PC-9 (cell line): ENCODE measurements around the gene LONP2. TPM values are rescaled to one million over a fixed set of nuclear protein-coding genes. Genes with fewer than 3 reads are reported as not detected.
"Not testable (repeated sequence)": the region's sequence is repeated elsewhere in the genome, so short reads cannot be mapped to it uniquely, and the experiment has no call there.

Experiments used
- BruUV-seq: library from RNA; stranded (reverse); fragments of 400-500 nt; replicated peaks from 2 replicates; lab custom pipeline; 2021; lab: Mats Ljungman, UMichigan
- CTCF ChIA-PET: fragments of 300-600 bp; sonication (Branson Sonifier 250); formaldehyde crosslinking; loops from one replicate; lab custom pipeline; 2022; ENCODE audit warnings: antibody characterized with exemption; lab: Charles Lee
- POLR2A ChIA-PET: fragments of 300-600 bp; sonication (Branson Sonifier 250); formaldehyde crosslinking; loops from one replicate; lab custom pipeline; 2022; ENCODE audit warnings: antibody characterized with exemption; ENCODE audit not compliant: unreplicated experiment; lab: Charles Lee
- DNase-seq, 2 experiments: peaks; one replicate each; pipeline versions ENCODE4 v3.0.0 to v3.0.0-alpha.2; 2015 to 2022; ENCODE audit warnings: mixed read lengths in 1 of 2
- H2AFZ ChIP-seq: fragments of 200-600 bp; sonication (generic); 2 replicates; pipeline ENCODE4 v1.8.1; 2017; ENCODE audit warnings: antibody characterized with exemption
- H3F3A ChIP-seq: fragments of 200-600 bp; sonication (generic); 2 replicates; pipeline ENCODE4 v1.8.1; 2017; ENCODE audit warnings: antibody characterized with exemption, mild to moderate bottlenecking, low read depth; ENCODE audit not compliant: insufficient read depth
- H3K27ac ChIP-seq: fragments of 200-600 bp; sonication (generic); 2 replicates; pipeline ENCODE4 v1.6.1; 2016; ENCODE audit warnings: mixed run types
- H3K27me3 ChIP-seq: fragments of 200-600 bp; sonication (generic); 2 replicates; pipeline ENCODE4 v1.6.1; 2016; ENCODE audit warnings: low read depth, mixed run types; ENCODE audit not compliant: insufficient read depth
- H3K36me3 ChIP-seq: fragments of 200-600 bp; sonication (generic); 2 replicates; pipeline ENCODE4 v1.6.1; 2016; ENCODE audit warnings: low read depth, mixed run types
- H3K4me1 ChIP-seq: fragments of 200-600 bp; sonication (generic); replicated peaks from 2 replicates; pipeline ENCODE4 v1.6.1; 2016; ENCODE audit warnings: mixed run types; ENCODE audit not compliant: insufficient read depth
- H3K4me2 ChIP-seq: fragments of 200-600 bp; sonication (generic); 2 replicates; pipeline ENCODE4 v1.6.1; 2017; ENCODE audit warnings: mixed run types
- H3K4me3 ChIP-seq: fragments of 200-600 bp; sonication (generic); 2 replicates; pipeline ENCODE4 v1.6.1; 2016; ENCODE audit warnings: mixed run types
- H3K79me2 ChIP-seq: fragments of 200-600 bp; sonication (generic); 2 replicates; pipeline ENCODE4 v1.6.1; 2017; ENCODE audit warnings: low read depth, mixed run types
- H3K9me2 ChIP-seq: fragments of 200-600 bp; sonication (generic); 2 replicates; pipeline ENCODE4 v1.8.1; 2017; ENCODE audit warnings: mild to moderate bottlenecking; ENCODE audit not compliant: insufficient read depth
- H3K9me3 ChIP-seq: fragments of 200-600 bp; sonication (generic); 2 replicates; pipeline ENCODE4 v1.8.1; 2016; ENCODE audit warnings: low read depth; ENCODE audit not compliant: insufficient read depth
- H4K20me1 ChIP-seq: fragments of 200-600 bp; sonication (generic); 2 replicates; pipeline ENCODE4 v1.8.1; 2017; ENCODE audit not compliant: insufficient read depth
- CTCF ChIP-seq: fragments of 200-600 bp; sonication (generic); conservative IDR thresholded peaks from 2 replicates; pipeline ENCODE4 v1.6.1; 2017; ENCODE audit warnings: mixed run types, antibody characterized with exemption, mild to moderate bottlenecking, moderate library complexity
- EZH2 ChIP-seq: fragments of 200-600 bp; sonication (generic); IDR thresholded peaks from 2 replicates; pipeline ENCODE4 v1.8.0; 2017; ENCODE audit warnings: antibody characterized with exemption, low read depth
- intact Hi-C: fragments of 100-400 bp; cut with micrococcal nuclease; formaldehyde crosslinking; loops from one replicate; pipeline ENCODE4 v1.10.0; 2022; ENCODE audit not compliant: unreplicated experiment
- total RNA-seq: library from RNA; stranded (reverse); gene quantifications from 2 replicates; pipeline ENCODE4 v1.2.3, GENCODE V29; 2021

LONP2 gene
- total RNA-seq, 1 experiment from 2014 or later: 47.0 TPM

DNA sequence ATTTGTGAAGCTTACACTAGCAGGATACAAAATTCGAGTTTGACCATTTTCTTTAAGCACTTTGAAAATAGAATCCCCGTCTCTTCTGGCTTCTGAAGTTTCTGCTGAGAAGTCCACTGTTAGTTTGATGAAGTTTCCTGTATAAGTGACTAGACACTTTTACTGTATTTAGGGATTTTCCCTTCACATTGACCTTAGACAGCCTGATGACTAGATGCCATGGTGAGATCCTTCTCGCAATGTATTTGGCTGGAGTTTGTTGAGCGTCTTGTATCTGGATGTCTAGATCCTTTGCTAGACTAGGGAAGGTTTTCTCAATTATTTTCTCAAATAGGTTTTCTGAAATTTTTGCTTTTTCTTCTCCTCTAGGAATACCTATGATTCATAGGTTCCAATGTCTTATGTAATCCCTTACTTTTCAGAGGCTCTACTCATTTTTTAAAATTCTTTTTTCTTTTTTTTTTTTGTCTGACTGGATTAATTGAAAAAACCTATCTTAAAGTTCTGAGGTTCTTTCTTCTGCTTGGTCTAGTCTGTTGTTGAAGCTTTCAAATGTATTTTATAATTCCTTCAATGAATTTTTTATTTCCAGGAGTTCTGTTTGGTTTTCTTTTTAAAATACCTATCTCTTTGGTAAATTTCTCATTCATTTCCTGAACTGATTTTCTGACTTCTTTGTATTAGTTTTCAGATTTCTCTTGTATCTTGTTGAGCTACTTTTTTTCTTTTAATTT lies 67.0 kb downstream of the LONP2 start:
- peaks cover 21% of the 10 kb centered on the region for H3K9me3 ChIP-seq
- H3K36me3 ChIP-seq: peaks cover 36% of the 10 kb centered on the region
- DNase-seq: no peak
- TF ChIP-seq EZH2 (no peak), CTCF (no peak)
- no peaks in the 10 kb centered on the region for H4K20me1 ChIP-seq
- H3F3A ChIP-seq: no peaks in the 10 kb centered on the region
- no peaks in the 10 kb centered on the region for H3K4me1 ChIP-seq
- H3K27ac ChIP-seq: no peak overlapping the region
- intact Hi-C loops: loop anchor here (10.0 kb wide), 1 partner anchor 46 kb away; no protein-coding TSS in a partner anchor
- BruUV-seq: no TSS peak
- ChIA-PET CTCF (no interaction called here), POLR2A (no interaction called here)
- H3K4me3 ChIP-seq: 0 out of 2 replicates have a peak overlapping the region, but pooled peaks have one; percentile 15
- no peaks in the 10 kb centered on the region for H3K79me2 ChIP-seq
- no peak overlapping the region for H2AFZ ChIP-seq
- H3K27me3 ChIP-seq: no peaks in the 10 kb centered on the region
- no peaks in the 10 kb centered on the region for H3K9me2 ChIP-seq
- H3K4me2 ChIP-seq: no peak overlapping the region

DNA sequence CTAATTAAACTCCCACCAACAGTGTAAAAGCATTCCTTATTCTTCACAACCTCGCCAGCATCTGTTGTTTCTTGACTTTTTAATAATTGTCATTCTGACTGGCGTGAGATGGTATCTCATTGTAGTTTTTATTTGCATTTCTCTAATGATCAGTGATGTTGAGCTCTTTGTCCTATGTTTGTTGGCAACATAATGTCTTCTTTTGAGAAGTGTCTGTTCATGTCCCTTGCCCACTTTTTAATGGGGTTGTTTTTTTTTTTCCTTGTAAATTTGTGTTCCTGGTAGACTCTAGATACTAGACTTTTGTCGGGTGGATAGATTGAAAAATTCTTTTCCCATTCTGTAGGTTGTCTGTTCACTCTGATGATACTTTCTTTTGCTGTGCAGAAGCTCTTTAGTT lies 69.8 kb downstream of the LONP2 start:
- H3K4me3 ChIP-seq, H3K4me1 ChIP-seq, H3K27me3 ChIP-seq, H3K79me2 ChIP-seq, POLR2A ChIA-PET, H3K27ac ChIP-seq, BruUV-seq, H3K4me2 ChIP-seq, H3K9me2 ChIP-seq, H3F3A ChIP-seq, DNase-seq, CTCF ChIA-PET, H2AFZ ChIP-seq, H4K20me1 ChIP-seq: not testable (repeated sequence)
- peaks cover 28% of the 10 kb centered on the region for H3K36me3 ChIP-seq
- peaks cover 21% of the 10 kb centered on the region for H3K9me3 ChIP-seq
- intact Hi-C loops: loop anchor here (10.0 kb wide), 1 partner anchor 49 kb away; no protein-coding TSS in a partner anchor

- POLR2A ChIA-PET: no interaction called here
- peaks cover 5% of the 10 kb centered on the region; the same call in 1 of the 2 replicates for H3K36me3 ChIP-seq
- no peaks in the 10 kb centered on the region for H3K79me2 ChIP-seq
- no peak for DNase-seq
- CTCF ChIA-PET: no interaction called here
- no peak overlapping the region for H2AFZ ChIP-seq
- no peaks in the 10 kb centered on the region; the same call in 1 of the 2 replicates for H4K20me1 ChIP-seq
- H3K27ac ChIP-seq: no peak overlapping the region
- no peaks in the 10 kb centered on the region for H3K27me3 ChIP-seq
- no TSS peak for BruUV-seq
- intact Hi-C loops: loop anchor here (10.0 kb wide), 1 partner anchor 52 kb away; no protein-coding TSS in a partner anchor
- H3K9me2 ChIP-seq: no peaks in the 10 kb centered on the region
- no peaks in the 10 kb centered on the region; the same call in 1 of the 2 replicates for H3K9me3 ChIP-seq
- TF ChIP-seq CTCF: no peak
- no peak for TF ChIP-seq EZH2
- no peak overlapping the region for H3K4me2 ChIP-seq
- H3K4me1 ChIP-seq: 0 out of 2 replicates have a peak, but pooled peaks cover 4% of the 10 kb centered on the region
- no peak overlapping the region for H3K4me3 ChIP-seq
- H3F3A ChIP-seq: no peaks in the 10 kb centered on the region
These were observed 72.9 kb downstream of the LONP2 start for GRCh38 chr16:48317026-48317425.
